HG03439 (cell line): ENCODE measurements around the gene LRRC61.
A peak's percentile ranks its signal among the peaks of the same experiment; 100 is the strongest.
"Not testable (repeated sequence)": the region's sequence is repeated elsewhere in the genome, so short reads cannot be mapped to it uniquely, and the experiment has no call there.

Experiments
- ATAC-seq: cut with Tn5 transposase; IDR thresholded peaks from one replicate; pipeline ENCODE4 v1.9.1; 2021; ENCODE audit warnings: mild to moderate bottlenecking, moderate library complexity; ENCODE audit not compliant: unreplicated experiment

LRRC61 gene

DNA sequence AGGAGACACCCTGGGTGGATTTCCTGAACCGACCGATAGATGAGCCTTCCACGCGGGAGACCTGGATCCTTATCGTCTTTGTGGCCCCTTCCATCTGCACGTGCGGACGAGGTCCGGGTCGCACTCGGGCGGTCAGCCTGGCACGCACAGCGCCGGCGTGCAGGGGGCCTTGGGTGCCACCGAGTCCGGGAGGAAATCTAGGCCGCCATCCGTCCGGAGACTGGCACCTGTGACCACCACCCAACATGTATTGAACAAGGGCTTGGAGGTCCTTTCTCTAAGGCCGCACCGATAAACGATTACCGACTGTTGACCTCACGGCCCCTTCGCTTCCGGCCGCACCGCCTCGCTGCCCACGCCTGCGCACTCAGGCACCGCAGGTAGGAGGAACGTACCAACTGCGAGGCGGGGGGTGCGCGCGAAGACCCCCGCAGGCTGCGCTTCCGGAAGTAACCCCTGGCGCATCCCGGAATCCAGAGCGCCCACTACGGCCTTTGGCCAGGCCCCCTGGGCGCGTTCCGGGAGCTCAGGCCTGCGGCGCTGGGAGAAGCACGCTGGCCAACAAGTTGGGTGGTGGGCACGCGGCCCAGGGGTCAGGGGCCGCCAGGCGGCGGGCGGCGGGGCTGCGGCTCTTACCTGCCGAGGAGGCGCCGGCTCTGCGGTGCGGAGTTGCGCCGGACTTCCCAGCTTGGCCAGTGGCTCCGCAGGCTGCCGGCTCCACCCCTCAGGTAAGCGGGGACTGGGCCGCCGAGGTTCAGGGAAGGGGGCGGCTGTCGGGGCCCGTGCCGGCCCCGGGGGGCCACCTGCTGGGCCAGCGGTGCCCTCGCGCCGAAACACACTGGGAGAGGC is at the start of gene LRRC61, which contains the start of gene ACTR3C:
LRRC61 (plus strand) TSS at position 523 of the 849 bp plus-strand sequence. CDS start 13,507 bp downstream, outside the sequence.
ACTR3C (minus strand) TSS at position 713 of the 849 bp plus-strand sequence. CDS start 28,249 bp downstream, outside the sequence.
- ATAC-seq, result peak; percentile 56

DNA sequence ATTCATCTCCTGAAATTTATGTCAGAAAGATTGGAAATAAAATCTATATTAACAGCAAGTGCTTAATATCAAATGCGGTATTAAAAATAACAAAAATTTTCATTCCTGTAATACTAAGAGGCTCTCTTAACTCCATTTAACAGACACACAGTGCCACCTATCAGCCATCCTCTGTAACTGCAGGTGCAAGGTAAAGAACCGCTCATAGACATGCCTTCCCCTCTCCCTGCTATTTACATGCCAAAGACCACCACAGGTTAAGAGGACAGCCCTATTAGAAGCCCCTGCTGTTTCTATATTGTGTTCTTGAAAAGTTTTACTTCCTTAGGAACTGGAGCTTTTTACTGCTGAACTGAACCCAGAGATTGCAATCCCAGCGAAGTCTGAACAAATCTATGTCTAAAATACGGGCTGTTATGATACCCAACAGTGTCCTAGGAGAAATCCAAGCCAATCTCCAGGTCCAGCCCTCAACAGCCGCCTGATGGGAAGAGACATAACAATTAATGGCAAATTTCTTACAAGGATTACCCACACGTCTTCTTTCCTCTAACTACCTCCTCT is 46.9 kb upstream of the LRRC61 start:
- not testable (repeated sequence) for ATAC-seq

DNA sequence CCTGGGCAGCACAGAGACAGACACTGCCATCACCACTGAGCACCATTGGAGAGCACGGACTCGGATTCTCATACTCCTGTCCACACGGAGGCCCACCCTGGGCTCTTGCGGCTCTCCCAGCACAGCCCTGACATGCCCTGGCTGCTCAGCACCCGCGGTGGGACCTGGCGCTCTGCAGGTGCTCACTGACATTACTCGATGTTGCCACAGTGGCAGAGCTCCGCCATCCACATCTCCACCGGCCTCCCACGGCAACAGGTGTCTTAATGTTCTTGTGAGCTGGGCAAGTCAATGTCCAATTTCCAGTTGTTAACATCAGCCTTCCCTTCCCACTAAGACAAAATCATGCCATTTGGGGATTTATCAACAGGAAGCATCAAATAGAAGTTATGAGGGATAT is 44.8 kb upstream of the LRRC61 start:
- ATAC-seq, result not testable (repeated sequence)

DNA sequence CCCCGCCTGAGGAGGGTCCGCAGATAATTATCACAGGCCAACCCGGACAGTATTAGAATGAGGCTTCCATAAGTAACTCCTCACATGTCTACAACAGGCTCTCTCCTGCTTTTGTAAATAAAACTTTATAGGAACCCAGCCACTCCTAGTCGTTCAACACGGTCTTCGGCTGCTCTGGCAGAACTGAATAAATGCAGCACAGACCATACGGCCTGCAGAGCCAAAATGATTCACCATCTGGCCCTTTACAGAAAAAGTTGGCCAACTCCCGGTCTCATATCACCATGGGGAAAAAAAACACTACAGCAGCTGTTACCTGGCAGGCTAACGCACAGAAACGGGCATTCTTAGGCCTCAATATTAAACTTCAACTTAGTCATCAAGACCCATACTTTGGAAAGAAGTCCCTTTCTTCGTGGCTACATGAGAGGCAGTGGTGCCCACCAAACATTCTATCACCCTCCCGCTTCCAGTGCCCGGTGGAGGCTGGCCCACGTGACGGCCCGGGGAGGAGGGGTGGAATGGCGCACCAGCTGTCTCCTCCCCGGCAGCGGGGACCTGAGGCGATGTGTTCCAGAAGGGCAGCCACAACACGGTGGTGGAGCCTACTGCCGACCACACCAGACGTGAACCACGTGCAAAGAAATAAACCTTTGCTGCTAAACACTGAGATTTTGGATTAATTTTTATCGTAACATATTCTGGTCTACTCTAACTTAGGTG is 41.3 kb upstream of the LRRC61 start:
- ATAC-seq, result not testable (repeated sequence)

GRCh38 chr7:150283111-150283510 is 40.0 kb upstream of the LRRC61 start:
- ATAC-seq, result not testable (repeated sequence)

DNA sequence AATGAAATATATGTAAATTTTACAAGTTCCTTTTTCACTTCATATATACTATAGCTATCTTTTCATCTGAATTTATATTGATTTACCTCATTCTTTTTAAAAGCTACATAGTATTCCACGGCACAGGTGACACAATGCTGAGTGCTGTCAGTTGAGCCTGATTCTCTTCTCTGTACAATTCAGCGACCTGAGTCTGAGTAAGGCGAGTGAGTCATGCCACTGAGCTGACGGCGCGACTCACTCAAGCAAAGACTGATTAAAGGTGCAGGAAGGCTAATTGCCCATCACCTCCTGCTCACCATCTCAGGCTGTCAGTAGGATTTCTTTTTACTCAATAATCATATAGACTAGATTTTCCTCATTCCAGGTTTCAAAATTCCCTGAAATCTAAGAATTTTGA is 39.5 kb upstream of the LRRC61 start:
- not testable (repeated sequence) for ATAC-seq

DNA sequence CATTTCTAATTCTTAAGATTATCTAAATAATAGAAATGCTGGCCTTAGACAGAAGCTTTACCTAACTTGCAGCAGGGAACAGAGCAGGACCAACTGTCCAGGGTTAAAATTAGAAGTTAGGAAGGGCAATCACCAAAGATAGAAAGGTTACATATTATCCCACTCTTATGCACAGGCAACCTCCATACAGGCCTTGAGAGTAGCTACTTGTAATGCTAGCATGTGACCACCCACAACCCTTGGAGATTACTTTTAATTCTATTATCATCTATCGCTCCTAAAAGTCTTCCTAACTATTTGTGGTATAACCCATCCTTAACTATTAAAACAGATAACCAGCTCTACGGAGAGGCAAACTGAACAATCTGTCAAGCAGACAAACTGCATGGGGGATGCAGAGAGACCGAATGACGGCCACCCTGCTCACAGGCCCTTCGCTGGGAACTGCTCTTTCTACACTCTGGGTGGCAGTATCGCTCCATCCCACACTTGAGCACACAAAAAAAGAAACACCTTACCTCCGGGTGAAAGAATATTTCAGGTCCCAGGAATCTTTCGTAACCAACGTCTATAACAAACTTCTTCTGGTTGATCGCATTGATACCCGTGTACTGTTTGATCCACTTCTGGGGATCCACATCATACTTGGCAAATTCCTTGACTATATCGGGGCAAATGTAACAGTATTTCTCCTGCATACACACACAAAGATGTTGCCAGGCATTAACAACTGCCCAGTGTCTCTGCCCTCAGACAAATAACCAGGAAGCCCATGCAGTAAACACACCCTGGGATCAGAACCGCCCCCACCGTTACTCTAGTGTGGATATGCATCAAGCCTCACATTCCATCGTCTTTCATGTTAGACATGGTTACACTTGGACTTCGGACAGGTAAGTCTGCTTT is 37.1 kb upstream of the LRRC61 start:
- ATAC-seq, result not testable (repeated sequence)

- ATAC-seq, result not testable (repeated sequence)
Measured at GRCh38 chr7:150287815-150288214, 35.3 kb upstream of the LRRC61 start.

GRCh38 chr7:150288816-150289215 is 34.3 kb upstream of the LRRC61 start:
- not testable (repeated sequence) for ATAC-seq

DNA sequence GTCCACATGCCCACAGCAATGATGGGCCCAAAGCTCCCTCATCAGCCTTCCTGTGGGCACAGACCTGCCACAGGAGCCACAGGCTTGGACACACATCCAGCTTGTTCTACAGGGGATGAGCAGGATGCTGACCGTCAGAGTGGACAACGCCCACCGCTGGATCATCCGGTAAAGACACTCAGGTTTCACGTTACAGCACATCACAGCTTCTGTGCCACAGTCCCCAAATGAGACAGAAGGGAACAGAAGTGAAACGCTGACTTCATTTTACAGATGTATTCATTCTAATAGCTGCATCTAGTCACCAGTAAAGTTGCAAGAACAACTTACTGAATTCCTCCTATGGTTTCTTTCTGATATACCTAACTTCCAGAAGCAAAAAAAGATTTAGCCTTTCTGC is 32.8 kb upstream of the LRRC61 start:
- not testable (repeated sequence) for ATAC-seq

DNA sequence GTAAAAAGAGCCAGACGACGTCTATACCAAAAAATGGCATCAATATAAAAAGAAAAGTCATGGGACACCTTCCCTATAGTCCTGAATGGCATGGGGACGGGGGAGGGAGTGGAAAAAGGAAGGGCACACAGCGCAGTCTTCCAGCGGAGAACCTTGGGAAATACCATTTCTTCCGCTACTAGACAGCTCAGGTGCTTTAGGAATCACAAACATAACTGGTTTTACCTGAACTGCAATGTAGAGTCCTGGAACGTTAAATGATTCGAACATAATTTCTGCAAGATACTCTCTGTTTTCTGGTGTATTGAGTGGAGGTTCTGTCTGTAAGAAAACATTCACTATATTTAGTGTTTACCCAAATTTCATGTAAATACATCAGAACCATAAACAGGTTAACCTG is 28.1 kb upstream of the LRRC61 start:
- ATAC-seq, result not testable (repeated sequence)

DNA sequence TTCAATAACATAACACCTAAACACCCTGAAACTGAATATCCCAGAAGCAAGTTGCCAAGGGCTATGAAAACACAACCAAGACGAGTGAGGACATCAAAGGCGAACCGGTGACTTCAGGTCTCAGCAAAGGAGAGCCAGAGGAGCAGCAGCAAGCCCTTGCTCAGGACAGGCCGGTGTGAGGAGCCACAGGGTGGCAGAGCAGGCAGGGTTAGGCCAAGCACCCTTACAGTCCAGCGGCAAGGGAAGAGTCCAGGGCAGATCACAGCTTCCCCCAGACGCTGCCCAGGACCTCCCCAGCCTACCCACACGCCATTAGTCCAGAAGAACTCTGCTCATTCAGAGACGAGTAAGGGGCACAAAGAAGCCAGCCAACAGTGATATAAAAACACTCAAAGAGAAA is 27.5 kb upstream of the LRRC61 start:
- ATAC-seq, result not testable (repeated sequence)

- not testable (repeated sequence) for ATAC-seq
Measured at GRCh38 chr7:150296802-150297201, 26.4 kb upstream of the LRRC61 start.

DNA sequence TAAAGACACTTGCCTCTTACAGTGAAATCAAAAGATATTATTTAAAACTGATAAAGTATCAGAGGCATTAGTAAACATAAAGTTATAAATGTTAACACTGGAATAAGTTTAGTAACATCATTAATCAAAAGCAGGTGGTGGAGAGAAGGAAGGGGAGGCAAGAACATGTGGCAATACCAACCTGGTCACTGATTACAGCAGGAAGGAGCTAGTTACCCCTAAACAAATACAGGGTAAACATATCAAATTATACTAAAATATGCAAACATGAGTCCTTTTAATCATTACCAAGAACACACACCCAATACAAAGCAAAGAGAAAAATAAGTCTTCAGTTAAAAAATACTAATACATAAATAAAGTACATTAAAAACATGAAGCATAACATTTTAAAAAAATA is 25.2 kb upstream of the LRRC61 start:
- ATAC-seq, result not testable (repeated sequence)

DNA sequence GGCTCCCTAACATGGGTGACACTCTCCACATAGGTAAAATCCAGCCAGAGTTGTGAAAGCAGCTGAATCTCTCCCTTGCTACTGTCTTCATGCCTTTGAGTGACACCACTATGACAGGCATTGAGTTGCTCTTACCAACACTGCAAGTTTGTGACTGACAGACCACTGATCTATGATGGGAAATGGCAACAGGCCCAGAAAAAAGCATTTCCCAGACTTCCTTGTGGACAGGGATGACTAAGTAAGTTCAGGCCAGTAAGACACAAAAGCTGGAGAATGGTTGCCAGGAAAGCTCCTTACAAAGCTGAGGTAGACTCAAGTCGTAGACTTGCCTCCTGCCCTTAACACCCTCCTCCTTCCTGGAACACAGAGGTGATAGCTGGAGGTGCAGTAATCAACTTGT is 20.2 kb upstream of the LRRC61 start:
- not testable (repeated sequence) for ATAC-seq

DNA sequence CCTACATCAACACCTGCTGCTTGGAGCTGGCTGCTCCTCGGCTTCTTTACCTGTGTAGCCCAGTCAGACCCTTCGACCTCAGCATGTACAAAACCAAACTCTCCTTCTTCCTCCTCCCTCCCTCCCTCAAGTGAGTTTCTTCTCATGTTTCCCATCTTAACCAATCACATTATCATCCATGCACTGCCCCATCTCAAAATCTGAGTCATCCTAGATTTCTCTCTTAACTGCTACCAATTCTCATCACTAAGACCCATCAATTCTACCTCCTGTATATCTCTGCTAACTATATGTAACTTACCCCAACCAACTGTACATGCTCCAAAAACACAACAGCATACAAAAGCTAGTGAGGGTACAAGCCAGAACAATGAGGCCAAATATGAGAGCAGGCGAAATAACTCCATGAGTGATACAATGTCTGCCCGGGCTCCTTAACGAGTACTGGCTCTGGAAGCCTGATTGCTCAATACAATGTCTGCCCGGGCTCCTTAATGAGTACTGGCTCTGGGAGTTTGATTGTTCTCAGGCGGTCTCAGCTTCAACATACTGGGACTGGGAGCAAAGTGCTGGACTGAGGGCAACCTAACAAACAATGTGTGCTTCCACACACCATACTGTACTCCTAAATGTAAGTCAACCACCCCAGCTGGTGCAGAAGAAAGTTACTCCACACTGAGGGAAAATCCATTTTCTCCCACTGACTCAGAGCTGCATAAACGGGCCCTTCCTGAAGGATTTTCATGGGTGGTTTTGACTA is 18.5 kb upstream of the LRRC61 start:
- ATAC-seq, result not testable (repeated sequence)

DNA sequence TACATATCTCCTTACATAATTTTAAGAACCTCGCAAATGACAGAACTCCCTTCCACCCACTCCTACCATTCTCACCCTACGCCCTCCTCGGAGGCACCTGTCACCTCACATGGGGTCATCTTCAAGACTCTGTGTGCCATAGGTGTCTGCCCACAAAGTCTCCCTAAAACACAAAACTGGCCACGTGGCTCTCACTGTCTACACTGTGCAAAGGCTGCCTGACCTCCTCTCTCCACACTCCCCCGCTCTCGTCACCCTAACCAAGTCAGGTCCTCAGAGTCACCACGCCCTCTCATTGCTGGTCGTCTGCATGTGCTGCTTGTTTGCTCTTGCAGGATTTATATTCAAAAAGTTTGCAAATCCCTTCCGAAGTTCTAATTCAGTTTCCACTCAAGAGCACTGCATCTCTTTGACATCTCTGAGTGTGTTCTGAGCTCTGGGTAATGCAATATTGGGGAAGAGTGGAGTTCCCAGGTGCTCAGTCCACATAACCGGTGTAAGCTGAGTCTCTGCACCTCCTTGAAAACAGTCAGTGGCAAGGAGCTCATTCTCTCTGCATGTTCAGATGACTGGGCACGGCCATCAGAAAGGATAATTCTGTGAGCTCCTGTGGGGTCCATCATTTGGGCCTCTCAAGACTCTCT is 17.8 kb upstream of the LRRC61 start:
- ATAC-seq, result not testable (repeated sequence)

GRCh38 chr7:150305903-150306284 is 17.3 kb upstream of the LRRC61 start:
- not testable (repeated sequence) for ATAC-seq

DNA sequence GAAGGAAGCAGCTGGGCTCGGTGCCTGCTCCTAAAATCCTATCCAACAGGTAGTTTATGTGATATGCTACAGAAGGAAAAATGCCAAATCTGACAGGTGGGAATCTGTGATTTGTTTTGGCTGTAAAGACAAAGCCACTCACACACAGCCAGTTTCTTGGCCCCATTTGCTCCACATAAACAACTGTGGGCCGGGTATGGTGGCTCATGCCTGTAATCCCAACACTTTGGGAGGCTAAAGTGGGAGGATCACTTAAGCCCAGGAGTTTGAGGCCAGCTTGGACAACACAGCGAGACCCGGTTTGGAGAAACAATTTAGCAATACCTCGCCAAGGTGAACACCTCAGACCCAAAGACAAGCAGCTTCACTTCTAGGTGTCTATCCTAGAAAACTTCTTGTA is 16.8 kb upstream of the LRRC61 start:
- ATAC-seq, result not testable (repeated sequence)
